ENCODE measurements around the gene GOLPH3.

DNA sequence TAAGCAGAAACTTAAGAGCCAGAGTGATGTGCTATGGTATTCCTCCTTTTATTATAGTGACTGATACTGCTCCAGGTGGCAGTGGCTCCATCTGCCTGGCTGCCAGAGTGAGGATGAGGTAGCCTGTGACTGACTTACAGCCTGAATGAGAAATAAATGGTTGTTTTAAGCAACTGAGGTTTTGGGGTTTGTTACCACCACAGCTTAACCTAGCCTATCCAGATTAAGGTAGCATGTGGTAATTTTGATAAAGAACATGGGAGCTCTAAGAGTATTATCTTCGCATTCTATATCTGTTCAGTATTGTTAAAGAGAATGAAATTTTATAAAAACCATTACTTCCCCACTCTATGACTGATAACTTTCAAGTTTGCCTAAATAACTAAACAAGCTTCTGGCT lies 39.0 kb downstream of the GOLPH3 start:
- no peak for TF ChIP-seq TAF1 (IDR thresholded peaks at IDR 0.05; ENCODE audit: low read depth)
- TF ChIP-seq, protein P1, sequence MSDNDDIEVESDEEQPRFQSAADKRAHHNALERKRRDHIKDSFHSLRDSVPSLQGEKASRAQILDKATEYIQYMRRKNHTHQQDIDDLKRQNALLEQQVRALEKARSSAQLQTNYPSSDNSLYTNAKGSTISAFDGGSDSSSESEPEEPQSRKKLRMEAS (IDR thresholded peaks at IDR 0.05), result no peak
- no peak for TF ChIP-seq TEAD4 (IDR thresholded peaks at IDR 0.05)
- TF ChIP-seq EP300 (IDR thresholded peaks at IDR 0.05; ENCODE audit: borderline replicate concordance), result no peak
- TF ChIP-seq, protein P2, sequence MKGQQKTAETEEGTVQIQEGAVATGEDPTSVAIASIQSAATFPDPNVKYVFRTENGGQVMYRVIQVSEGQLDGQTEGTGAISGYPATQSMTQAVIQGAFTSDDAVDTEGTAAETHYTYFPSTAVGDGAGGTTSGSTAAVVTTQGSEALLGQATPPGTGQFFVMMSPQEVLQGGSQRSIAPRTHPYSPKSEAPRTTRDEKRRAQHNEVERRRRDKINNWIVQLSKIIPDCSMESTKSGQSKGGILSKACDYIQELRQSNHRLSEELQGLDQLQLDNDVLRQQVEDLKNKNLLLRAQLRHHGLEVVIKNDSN (IDR thresholded peaks at IDR 0.05), result no peak
- no peak for TF ChIP-seq NFIC (IDR thresholded peaks at IDR 0.05)
- TF ChIP-seq YY1 (IDR thresholded peaks at IDR 0.05; ENCODE audit: low read depth), result no peak
- TF ChIP-seq EGR1 (IDR thresholded peaks at IDR 0.05), result no peak
- no peak for TF ChIP-seq RAD21 (IDR thresholded peaks at IDR 0.05; ENCODE audit: low read depth)
- TF ChIP-seq, protein P3, sequence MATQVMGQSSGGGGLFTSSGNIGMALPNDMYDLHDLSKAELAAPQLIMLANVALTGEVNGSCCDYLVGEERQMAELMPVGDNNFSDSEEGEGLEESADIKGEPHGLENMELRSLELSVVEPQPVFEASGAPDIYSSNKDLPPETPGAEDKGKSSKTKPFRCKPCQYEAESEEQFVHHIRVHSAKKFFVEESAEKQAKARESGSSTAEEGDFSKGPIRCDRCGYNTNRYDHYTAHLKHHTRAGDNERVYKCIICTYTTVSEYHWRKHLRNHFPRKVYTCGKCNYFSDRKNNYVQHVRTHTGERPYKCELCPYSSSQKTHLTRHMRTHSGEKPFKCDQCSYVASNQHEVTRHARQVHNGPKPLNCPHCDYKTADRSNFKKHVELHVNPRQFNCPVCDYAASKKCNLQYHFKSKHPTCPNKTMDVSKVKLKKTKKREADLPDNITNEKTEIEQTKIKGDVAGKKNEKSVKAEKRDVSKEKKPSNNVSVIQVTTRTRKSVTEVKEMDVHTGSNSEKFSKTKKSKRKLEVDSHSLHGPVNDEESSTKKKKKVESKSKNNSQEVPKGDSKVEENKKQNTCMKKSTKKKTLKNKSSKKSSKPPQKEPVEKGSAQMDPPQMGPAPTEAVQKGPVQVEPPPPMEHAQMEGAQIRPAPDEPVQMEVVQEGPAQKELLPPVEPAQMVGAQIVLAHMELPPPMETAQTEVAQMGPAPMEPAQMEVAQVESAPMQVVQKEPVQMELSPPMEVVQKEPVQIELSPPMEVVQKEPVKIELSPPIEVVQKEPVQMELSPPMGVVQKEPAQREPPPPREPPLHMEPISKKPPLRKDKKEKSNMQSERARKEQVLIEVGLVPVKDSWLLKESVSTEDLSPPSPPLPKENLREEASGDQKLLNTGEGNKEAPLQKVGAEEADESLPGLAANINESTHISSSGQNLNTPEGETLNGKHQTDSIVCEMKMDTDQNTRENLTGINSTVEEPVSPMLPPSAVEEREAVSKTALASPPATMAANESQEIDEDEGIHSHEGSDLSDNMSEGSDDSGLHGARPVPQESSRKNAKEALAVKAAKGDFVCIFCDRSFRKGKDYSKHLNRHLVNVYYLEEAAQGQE (IDR thresholded peaks at IDR 0.05; ENCODE audit: low read depth), result no peak
- TF ChIP-seq CREB1 (IDR thresholded peaks at IDR 0.05; ENCODE audit: low read depth), result no peak
- no peak for TF ChIP-seq FOXM1 (IDR thresholded peaks at IDR 0.05; ENCODE audit: borderline replicate concordance, low read depth)
- TF ChIP-seq CEBPB (IDR thresholded peaks at IDR 0.05), result no peak
- TF ChIP-seq ZBTB7A (IDR thresholded peaks at IDR 0.05; ENCODE audit: low read depth), result no peak

Measured in Ishikawa (cell line).